PC-3 (cell line): ENCODE results near the gene SARDH. TPM values are rescaled to one million over a fixed set of nuclear protein-coding genes. Genes with fewer than 3 reads are reported as not detected.

Experiments
- ATAC-seq: fragments of 200-7000 bp; cut with Tn5 transposase; 2 replicates; pipeline ENCODE4 v1.9.1; 2020; ENCODE audit warnings: mild to moderate bottlenecking, moderate library complexity
- BruUV-seq: library from RNA; stranded (reverse); fragments of 400-500 nt; replicated peaks from 2 replicates; lab custom pipeline; 2021; lab: Mats Ljungman, UMichigan
- CTCF ChIA-PET: fragments of 300-600 bp; sonication (Branson Sonifier 250); formaldehyde crosslinking; loops from one replicate; lab custom pipeline; 2022; ENCODE audit warnings: antibody characterized with exemption; lab: Charles Lee
- POLR2A ChIA-PET: fragments of 300-600 bp; sonication (Branson Sonifier 250); formaldehyde crosslinking; loops from one replicate; lab custom pipeline; 2022; ENCODE audit warnings: antibody characterized with exemption; ENCODE audit not compliant: unreplicated experiment; lab: Charles Lee
- DNase-seq: peaks from one replicate; pipeline ENCODE4 v3.0.0-alpha.2; 2015
- H2AFZ ChIP-seq: fragments of 300-600 bp; sonication (generic); 2 replicates; pipeline ENCODE4 v1.6.0; 2016; ENCODE audit warnings: antibody characterized with exemption, low read length
- H3F3A ChIP-seq: fragments of 300-600 bp; sonication (generic); one replicate; pipeline ENCODE4 v1.6.0; 2017; ENCODE audit warnings: antibody characterized with exemption, low read length, control low read depth, mild to moderate bottlenecking; ENCODE audit not compliant: unreplicated experiment
- H3K27ac ChIP-seq: fragments of 300-600 bp; sonication (generic); 2 replicates; pipeline ENCODE4 v1.5.1; 2016; ENCODE audit warnings: mild to moderate bottlenecking, low read length
- H3K27me3 ChIP-seq: fragments of 300-600 bp; sonication (generic); 2 replicates; pipeline ENCODE4 v1.6.1; 2016; ENCODE audit warnings: low read length, mixed read lengths
- H3K36me3 ChIP-seq: fragments of 300-600 bp; sonication (generic); 2 replicates; pipeline ENCODE4 v1.6.1; 2016; ENCODE audit warnings: low read depth, mixed run types, low read length, mixed read lengths
- H3K4me1 ChIP-seq: fragments of 300-600 bp; sonication (generic); 2 replicates; pipeline ENCODE4 v1.5.1; 2016; ENCODE audit warnings: low read length; ENCODE audit not compliant: insufficient read depth
- H3K4me2 ChIP-seq: fragments of 300-600 bp; sonication (generic); 2 replicates; pipeline ENCODE4 v1.6.0; 2016; ENCODE audit warnings: low read length
- H3K4me3 ChIP-seq: fragments of 300-600 bp; sonication (generic); 2 replicates; pipeline ENCODE4 v1.5.1; 2016; ENCODE audit warnings: mild to moderate bottlenecking, low read length, mixed read lengths
- H3K79me2 ChIP-seq: fragments of 300-600 bp; sonication (generic); 2 replicates; pipeline ENCODE4 v1.6.1; 2017; ENCODE audit warnings: low read length, mixed read lengths
- H3K9ac ChIP-seq: fragments of 300-600 bp; sonication (generic); 2 replicates; pipeline ENCODE4 v1.6.0; 2016; ENCODE audit warnings: mild to moderate bottlenecking, low read length
- H3K9me2 ChIP-seq: fragments of 300-600 bp; sonication (generic); replicated peaks from 2 replicates; pipeline ENCODE4 v1.6.1; 2016; ENCODE audit warnings: mixed run types, low read length, mixed read lengths
- H3K9me3 ChIP-seq: fragments of 300-600 bp; sonication (generic); 2 replicates; pipeline ENCODE4 v1.6.1; 2016; ENCODE audit warnings: low read length, mixed read lengths
- H4K20me1 ChIP-seq: fragments of 300-600 bp; sonication (generic); 2 replicates; pipeline ENCODE4 v1.6.1; 2016; ENCODE audit warnings: low read length, mixed read lengths
- EZH2 ChIP-seq: fragments of 300-600 bp; sonication (generic); IDR thresholded peaks from one replicate; pipeline ENCODE4 v1.6.1; 2017; ENCODE audit warnings: antibody characterized with exemption, mild to moderate bottlenecking, low read length; ENCODE audit not compliant: unreplicated experiment
- EZH2phosphoT487 ChIP-seq: fragments of 300-600 bp; sonication (generic); IDR thresholded peaks from 2 replicates; pipeline ENCODE4 v1.6.1; 2018; ENCODE audit warnings: mild to moderate bottlenecking, antibody characterized with exemption, low read length, borderline replicate concordance
- intact Hi-C: fragments of 100-400 bp; cut with micrococcal nuclease; formaldehyde crosslinking; loops from 2 replicates; pipeline ENCODE4 v1.9.0; 2023
- total RNA-seq: library from RNA; depleted of rRNA; stranded (reverse); fragments of >200 nt; gene quantifications from 2 replicates; pipeline ENCODE4 v1.2.3, GENCODE V29; 2014; rRNA removed
- TF ChIP-seq, protein P1 (sequence below): fragments of 300-600 bp; sonication (generic); conservative IDR thresholded peaks from 2 replicates; pipeline ENCODE4 v1.5.1; 2017; ENCODE audit warnings: antibody characterized with exemption, low read depth, mild to moderate bottlenecking, low read length

Gene SARDH
- total RNA-seq, 1 experiment from 2014 or later, result 3.4 TPM

- H3K4me1 ChIP-seq, result no peaks in the 10 kb centered on the region
- BruUV-seq, result no TSS peak
- H3K4me3 ChIP-seq, result no peak overlapping the region
- TF ChIP-seq, protein P1, sequence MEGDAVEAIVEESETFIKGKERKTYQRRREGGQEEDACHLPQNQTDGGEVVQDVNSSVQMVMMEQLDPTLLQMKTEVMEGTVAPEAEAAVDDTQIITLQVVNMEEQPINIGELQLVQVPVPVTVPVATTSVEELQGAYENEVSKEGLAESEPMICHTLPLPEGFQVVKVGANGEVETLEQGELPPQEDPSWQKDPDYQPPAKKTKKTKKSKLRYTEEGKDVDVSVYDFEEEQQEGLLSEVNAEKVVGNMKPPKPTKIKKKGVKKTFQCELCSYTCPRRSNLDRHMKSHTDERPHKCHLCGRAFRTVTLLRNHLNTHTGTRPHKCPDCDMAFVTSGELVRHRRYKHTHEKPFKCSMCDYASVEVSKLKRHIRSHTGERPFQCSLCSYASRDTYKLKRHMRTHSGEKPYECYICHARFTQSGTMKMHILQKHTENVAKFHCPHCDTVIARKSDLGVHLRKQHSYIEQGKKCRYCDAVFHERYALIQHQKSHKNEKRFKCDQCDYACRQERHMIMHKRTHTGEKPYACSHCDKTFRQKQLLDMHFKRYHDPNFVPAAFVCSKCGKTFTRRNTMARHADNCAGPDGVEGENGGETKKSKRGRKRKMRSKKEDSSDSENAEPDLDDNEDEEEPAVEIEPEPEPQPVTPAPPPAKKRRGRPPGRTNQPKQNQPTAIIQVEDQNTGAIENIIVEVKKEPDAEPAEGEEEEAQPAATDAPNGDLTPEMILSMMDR, result no peak
- TF ChIP-seq EZH2 (no peak), EZH2phosphoT487 (no peak)
- ATAC-seq, result no peak
- H3K4me2 ChIP-seq, result no peak overlapping the region
- no peak overlapping the region for H3K27ac ChIP-seq
- H4K20me1 ChIP-seq, result no peaks in the 10 kb centered on the region
- DNase-seq, result no peak
- no peaks in the 10 kb centered on the region for H3K9me2 ChIP-seq
- no peaks in the 10 kb centered on the region for H3K36me3 ChIP-seq
- ChIA-PET CTCF (no interaction called here), POLR2A (no interaction called here)
- H3K27me3 ChIP-seq, result peaks cover 86% of the 10 kb centered on the region
- no peak overlapping the region for H3K9ac ChIP-seq
- H3K79me2 ChIP-seq, result no peaks in the 10 kb centered on the region
- intact Hi-C loops, result no loop called here
- no peak overlapping the region for H2AFZ ChIP-seq
- H3F3A ChIP-seq, result no peaks in the 10 kb centered on the region
- no peaks in the 10 kb centered on the region for H3K9me3 ChIP-seq
Measured at GRCh38 chr9:133614678-133615077, 123.5 kb downstream of the SARDH start.

DNA sequence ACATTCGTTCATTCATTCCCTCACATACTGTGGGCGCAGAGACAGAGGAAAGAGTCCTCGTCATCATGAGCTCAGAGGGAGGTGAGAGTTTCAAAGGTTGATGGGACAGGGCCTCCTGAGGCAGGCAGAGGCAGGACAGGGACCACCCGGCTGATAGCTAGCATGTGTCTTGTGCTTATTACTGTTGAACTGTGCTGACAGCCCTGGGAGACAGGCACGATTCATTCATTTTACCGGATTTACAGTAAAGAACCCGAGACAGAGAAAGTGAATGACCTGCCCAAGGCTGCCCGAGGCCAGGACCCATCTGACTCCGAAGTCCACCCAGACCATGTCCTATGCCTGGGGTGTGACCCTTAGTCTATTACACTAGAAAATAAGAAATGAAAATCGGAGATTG lies 124.1 kb downstream of the SARDH start:
- H3K9ac ChIP-seq, result no peak overlapping the region
- H3K4me1 ChIP-seq, result no peaks in the 10 kb centered on the region
- H3K9me3 ChIP-seq, result no peaks in the 10 kb centered on the region
- H3K79me2 ChIP-seq, result no peaks in the 10 kb centered on the region
- intact Hi-C loops, result no loop called here
- ChIA-PET CTCF (no interaction called here), POLR2A (no interaction called here)
- H3K36me3 ChIP-seq, result no peaks in the 10 kb centered on the region
- H3K9me2 ChIP-seq, result no peaks in the 10 kb centered on the region
- no peak for TF ChIP-seq EZH2phosphoT487
- no peak for TF ChIP-seq EZH2
- TF ChIP-seq, protein P1, result no peak
- no peak overlapping the region for H3K4me2 ChIP-seq
- H3K27ac ChIP-seq, result no peak overlapping the region
- no peak for DNase-seq
- ATAC-seq, result no peak
- no TSS peak for BruUV-seq
- H4K20me1 ChIP-seq, result no peaks in the 10 kb centered on the region
- H3K27me3 ChIP-seq, result peaks cover 84% of the 10 kb centered on the region
- H3K4me3 ChIP-seq, result no peak overlapping the region
- H3F3A ChIP-seq, result no peaks in the 10 kb centered on the region
- H2AFZ ChIP-seq, result no peak overlapping the region

Other genes with a start within 250 kb of the SARDH start
- not detected in 2 replicates for gene MYMK, start 213.4 kb downstream of the SARDH start, total RNA-seq
- gene ADAMTSL2, start 203.6 kb downstream of the SARDH start, total RNA-seq, result not detected in 2 replicates
- not detected in 2 replicates for gene FAM163B, start 129.0 kb downstream of the SARDH start, total RNA-seq
- gene DBH, start 102.0 kb downstream of the SARDH start, total RNA-seq, result not detected in 2 replicates